Measurements from ENCODE around the gene FRY.

FRY gene

GRCh38 chr13:32002873-32003272 is 28.7 kb upstream of the FRY start:
- DNase-seq (ENCODE audit: insufficient read length, low spot score) = no peak
- no peak for TF ChIP-seq POLR2A (IDR thresholded peaks at IDR 0.05; ENCODE audit: low read depth, low read length)
- no peak for FAIRE-seq

- TF ChIP-seq POLR2A (IDR thresholded peaks at IDR 0.05; ENCODE audit: low read depth, low read length) = no peak
- FAIRE-seq (no peak), DNase-seq (ENCODE audit: insufficient read length, low spot score) (no peak)
Measured at GRCh38 chr13:32007494-32007893, 24.1 kb upstream of the FRY start.

- FAIRE-seq = no peak
- no peak for TF ChIP-seq POLR2A (IDR thresholded peaks at IDR 0.05; ENCODE audit: low read depth, low read length)
- no peak for DNase-seq (ENCODE audit: insufficient read length, low spot score)
Measured at GRCh38 chr13:32008518-32009175, 22.9 kb upstream of the FRY start.

- FAIRE-seq (no peak), DNase-seq (ENCODE audit: insufficient read length, low spot score) (no peak)
- TF ChIP-seq POLR2A (IDR thresholded peaks at IDR 0.05; ENCODE audit: low read depth, low read length) = no peak
Measured at GRCh38 chr13:32009362-32009761, 22.2 kb upstream of the FRY start.

GRCh38 chr13:32010136-32010535 is 21.4 kb upstream of the FRY start:
- no peak for TF ChIP-seq POLR2A (IDR thresholded peaks at IDR 0.05; ENCODE audit: low read depth, low read length)
- FAIRE-seq (no peak), DNase-seq (ENCODE audit: insufficient read length, low spot score) (no peak)

- FAIRE-seq (no peak), DNase-seq (ENCODE audit: insufficient read length, low spot score) (no peak)
- no peak for TF ChIP-seq POLR2A (IDR thresholded peaks at IDR 0.05; ENCODE audit: low read depth, low read length)
Measured at GRCh38 chr13:32011971-32012370, 19.6 kb upstream of the FRY start.

GRCh38 chr13:32013181-32013580 is 18.4 kb upstream of the FRY start:
- DNase-seq (ENCODE audit: insufficient read length, low spot score) (no peak), FAIRE-seq (no peak)
- no peak for TF ChIP-seq POLR2A (IDR thresholded peaks at IDR 0.05; ENCODE audit: low read depth, low read length)

- FAIRE-seq = no peak
- TF ChIP-seq POLR2A (IDR thresholded peaks at IDR 0.05; ENCODE audit: low read depth, low read length) = no peak
Measured at GRCh38 chr13:32016119-32016518, 15.5 kb upstream of the FRY start.

GRCh38 chr13:32016631-32017030 is 14.9 kb upstream of the FRY start:
- TF ChIP-seq POLR2A (IDR thresholded peaks at IDR 0.05; ENCODE audit: low read depth, low read length) = no peak
- DNase-seq (ENCODE audit: insufficient read length, low spot score) (no peak), FAIRE-seq (no peak)

More at GRCh38 chr13:32016119-32016518, 15.5 kb upstream of the FRY start:
- DNase-seq (ENCODE audit: insufficient read length, low spot score) = no peak

- DNase-seq (ENCODE audit: insufficient read length, low spot score) (no peak), FAIRE-seq (no peak)
- TF ChIP-seq POLR2A (IDR thresholded peaks at IDR 0.05; ENCODE audit: low read depth, low read length) = no peak
Measured at GRCh38 chr13:32017474-32017873, 14.1 kb upstream of the FRY start.

GRCh38 chr13:32019612-32020233 is 11.9 kb upstream of the FRY start:
- no peak for FAIRE-seq
- no peak for DNase-seq (ENCODE audit: insufficient read length, low spot score)

GRCh38 chr13:32021785-32022184 is 9.8 kb upstream of the FRY start:
- DNase-seq (ENCODE audit: insufficient read length, low spot score) (no peak), FAIRE-seq (no peak)
- TF ChIP-seq POLR2A (IDR thresholded peaks at IDR 0.05; ENCODE audit: low read depth, low read length) = no peak

More at GRCh38 chr13:32019612-32020233, 11.9 kb upstream of the FRY start:
- no peak for TF ChIP-seq POLR2A (IDR thresholded peaks at IDR 0.05; ENCODE audit: low read depth, low read length)

GRCh38 chr13:32022311-32022710 is 9.3 kb upstream of the FRY start:
- DNase-seq (ENCODE audit: insufficient read length, low spot score) = no peak
- no peak for TF ChIP-seq POLR2A (IDR thresholded peaks at IDR 0.05; ENCODE audit: low read depth, low read length)
- FAIRE-seq = no peak

GRCh38 chr13:32023096-32023495 is 8.5 kb upstream of the FRY start:
- FAIRE-seq (no peak), DNase-seq (ENCODE audit: insufficient read length, low spot score) (no peak)
- no peak for TF ChIP-seq POLR2A (IDR thresholded peaks at IDR 0.05; ENCODE audit: low read depth, low read length)

- TF ChIP-seq POLR2A (IDR thresholded peaks at IDR 0.05; ENCODE audit: low read depth, low read length) = no peak
- DNase-seq (ENCODE audit: insufficient read length, low spot score) (no peak), FAIRE-seq (no peak)
Measured at GRCh38 chr13:32023698-32024097, 7.9 kb upstream of the FRY start.

Data from H54 (cell line).